ENCODE results near the gene CDA.
A peak's percentile ranks its signal among the peaks of the same experiment; 100 is the strongest.

The CDA gene

DNA sequence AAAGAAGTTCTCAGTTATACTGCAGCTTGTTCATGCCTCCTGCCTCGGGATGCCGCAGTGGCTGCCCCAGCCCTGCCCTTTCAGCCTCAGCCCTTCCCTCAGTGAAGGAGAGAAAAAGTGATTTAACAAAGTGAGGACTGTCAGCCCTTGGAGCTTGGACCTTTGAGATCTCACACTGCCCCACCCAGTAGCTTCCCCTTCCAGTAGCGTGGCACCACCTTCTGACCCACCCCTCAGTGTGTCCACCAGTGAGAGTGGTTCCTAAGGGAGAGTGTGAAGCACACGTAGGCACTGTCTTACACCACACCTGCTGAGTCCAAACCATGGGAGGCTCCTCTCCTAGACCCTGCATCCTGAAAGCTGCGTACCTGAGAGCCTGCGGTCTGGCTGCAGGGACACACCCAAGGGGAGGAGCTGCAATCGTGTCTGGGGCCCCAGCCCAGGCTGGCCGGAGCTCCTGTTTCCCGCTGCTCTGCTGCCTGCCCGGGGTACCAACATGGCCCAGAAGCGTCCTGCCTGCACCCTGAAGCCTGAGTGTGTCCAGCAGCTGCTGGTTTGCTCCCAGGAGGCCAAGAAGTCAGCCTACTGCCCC, at the start of gene CDA:
CDA (plus strand) TSS at position 464 of the 592 bp plus-strand sequence; CDS start at position 497, 33 bp downstream.
- Histone ChIP-seq H3K9ac (ENCODE audit: low read depth in 1 of 2, low read length in 2 of 2) (peak within 1 kb of the TSS; percentile 24 to 83), H3K9me3 (ENCODE audit: control insufficient read depth in 2 of 2, low read length in 2 of 2) (no peaks in the 10 kb centered on the region), H3K27me3 (ENCODE audit: control insufficient read depth in 2 of 2, insufficient read depth in 2 of 2, low read length in 2 of 2) (peaks cover 18 to 24% of the 10 kb centered on the region in 2 donors), H3K27ac (ENCODE audit: low read depth in 2 of 2, low read length in 2 of 2) (peak within 1 kb of the TSS; percentile 70 to 87), H3K4me1 (ENCODE audit: control insufficient read depth in 2 of 2, insufficient read depth in 2 of 2, low read length in 2 of 2) (peaks cover 12 to 16% of the 10 kb centered on the region in 2 donors), H3K36me3 (ENCODE audit: control insufficient read depth in 2 of 2, insufficient read depth in 2 of 2, low read length in 2 of 2) (no peaks in the 10 kb centered on the region), H3K4me3 (ENCODE audit: low read length in 2 of 2) (peak within 1 kb of the TSS; percentile 63 to 67)

DNA sequence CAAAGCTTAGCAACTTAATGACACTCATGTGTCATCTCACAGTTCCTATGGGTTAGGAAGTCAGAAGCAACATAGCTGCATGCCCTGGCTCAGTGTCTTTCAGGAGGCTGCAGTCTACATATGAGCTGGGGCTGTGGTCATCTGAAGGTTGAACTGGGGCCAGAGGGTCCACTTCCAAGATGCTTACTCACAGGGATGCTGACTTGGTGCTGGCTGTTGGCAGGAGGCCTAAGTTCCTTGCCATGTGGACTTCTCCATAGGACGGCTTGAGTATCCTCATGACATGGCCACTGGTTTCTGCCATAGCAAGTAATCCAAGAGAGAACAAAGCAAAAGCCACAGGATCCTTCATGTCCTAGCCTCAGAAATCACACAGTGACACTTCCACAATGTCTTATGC, 48.6 kb upstream of the CDA start:
- H3K27ac ChIP-seq (ENCODE audit: low read depth in 2 of 2, low read length in 2 of 2), result no peak overlapping the region
- no peaks in the 10 kb centered on the region for H3K4me1 ChIP-seq (ENCODE audit: control insufficient read depth in 2 of 2, insufficient read depth in 2 of 2, low read length in 2 of 2)
- H3K36me3 ChIP-seq (ENCODE audit: control insufficient read depth in 2 of 2, insufficient read depth in 2 of 2, low read length in 2 of 2), result no peaks in the 10 kb centered on the region
- no peak overlapping the region for H3K4me3 ChIP-seq (ENCODE audit: low read length in 2 of 2)
- no peak overlapping the region for H3K9ac ChIP-seq (ENCODE audit: low read depth in 1 of 2, low read length in 2 of 2)
- no peaks in the 10 kb centered on the region for H3K9me3 ChIP-seq (ENCODE audit: control insufficient read depth in 2 of 2, low read length in 2 of 2)
- peaks cover 4 to 14% of the 10 kb centered on the region in 2 donors for H3K27me3 ChIP-seq (ENCODE audit: control insufficient read depth in 2 of 2, insufficient read depth in 2 of 2, low read length in 2 of 2)

DNA sequence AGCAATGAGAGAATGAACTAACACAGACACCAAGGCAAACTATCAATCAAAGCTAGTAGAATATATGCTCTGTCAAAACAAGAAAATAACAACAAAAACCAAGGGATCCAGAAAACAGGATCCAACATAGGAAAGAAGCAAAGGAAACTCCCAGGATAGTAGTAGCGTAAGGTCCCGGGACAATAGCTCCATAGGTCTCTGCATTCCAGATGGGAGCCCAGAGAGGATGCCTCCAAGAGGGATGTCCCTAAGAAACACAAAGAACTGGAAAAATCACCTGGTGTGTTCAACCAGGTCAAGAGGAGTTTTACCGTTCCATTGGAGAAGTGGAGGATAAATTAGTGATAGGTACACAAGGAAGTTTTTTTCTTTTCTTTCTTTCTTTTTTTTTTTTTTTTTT, 42.3 kb upstream of the CDA start:
- no peak overlapping the region for H3K9ac ChIP-seq (ENCODE audit: low read depth in 1 of 2, low read length in 2 of 2)
- H3K9me3 ChIP-seq (ENCODE audit: control insufficient read depth in 2 of 2, low read length in 2 of 2), result no peaks in the 10 kb centered on the region
- H3K36me3 ChIP-seq (ENCODE audit: control insufficient read depth in 2 of 2, insufficient read depth in 2 of 2, low read length in 2 of 2), result no peaks in the 10 kb centered on the region
- H3K27me3 ChIP-seq (ENCODE audit: control insufficient read depth in 2 of 2, insufficient read depth in 2 of 2, low read length in 2 of 2), result peaks cover 14 to 22% of the 10 kb centered on the region in 2 donors
- H3K27ac ChIP-seq (ENCODE audit: low read depth in 2 of 2, low read length in 2 of 2), result no peak overlapping the region
- H3K4me1 ChIP-seq (ENCODE audit: control insufficient read depth in 2 of 2, insufficient read depth in 2 of 2, low read length in 2 of 2), result no peaks in the 10 kb centered on the region
- H3K4me3 ChIP-seq (ENCODE audit: low read length in 2 of 2), result no peak overlapping the region

- Histone ChIP-seq H3K9ac (ENCODE audit: low read depth in 1 of 2, low read length in 2 of 2) (no peak overlapping the region), H3K27ac (ENCODE audit: low read depth in 2 of 2, low read length in 2 of 2) (no peak overlapping the region), H3K36me3 (ENCODE audit: control insufficient read depth in 2 of 2, insufficient read depth in 2 of 2, low read length in 2 of 2) (no peaks in the 10 kb centered on the region), H3K4me1 (ENCODE audit: control insufficient read depth in 2 of 2, insufficient read depth in 2 of 2, low read length in 2 of 2) (peaks cover 0 to 4% of the 10 kb centered on the region in 2 donors), H3K9me3 (ENCODE audit: control insufficient read depth in 2 of 2, low read length in 2 of 2) (no peaks in the 10 kb centered on the region), H3K27me3 (ENCODE audit: control insufficient read depth in 2 of 2, insufficient read depth in 2 of 2, low read length in 2 of 2) (peaks cover 33 to 44% of the 10 kb centered on the region in 2 donors), H3K4me3 (ENCODE audit: low read length in 2 of 2) (no peak overlapping the region)
These were observed 37.7 kb upstream of the CDA start for GRCh38 chr1:20551161-20551560.

DNA sequence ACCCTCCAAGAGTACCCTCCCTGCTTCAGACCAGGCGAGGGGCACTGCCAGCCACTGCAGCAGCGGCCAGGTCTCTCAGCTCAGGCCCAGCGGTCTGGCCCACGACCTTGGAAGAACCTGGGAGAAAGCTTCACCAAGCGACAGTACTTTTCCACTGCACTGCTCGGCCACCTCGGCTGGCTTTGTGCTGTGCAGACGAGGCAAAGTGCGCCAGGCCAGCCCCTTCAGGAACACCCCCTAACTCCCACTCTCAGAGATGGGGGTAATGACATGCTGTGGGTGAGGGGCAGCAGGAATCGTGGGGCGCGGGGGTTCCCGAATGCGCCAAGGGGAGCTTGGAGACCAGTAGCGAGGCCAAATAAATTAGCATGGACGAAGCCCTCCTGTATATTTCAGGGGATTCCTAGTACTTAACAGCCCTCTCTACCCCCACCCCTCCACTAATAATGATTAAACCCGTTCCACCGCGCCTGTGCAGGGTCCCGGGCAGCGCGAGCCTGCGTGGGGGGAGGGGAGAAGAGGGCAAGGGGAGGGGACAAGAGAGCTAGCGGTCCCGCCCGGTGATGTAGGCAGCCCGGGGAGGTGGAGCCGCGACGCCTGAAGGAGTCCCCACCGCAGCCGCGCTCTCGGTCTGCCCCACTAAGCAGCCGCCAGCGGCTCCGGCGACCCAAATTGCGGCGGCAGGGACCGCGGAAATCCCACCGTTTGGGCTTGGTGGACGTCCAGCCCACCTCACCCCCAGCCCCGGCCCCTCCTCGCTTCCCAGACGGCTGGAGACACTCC, 36.8 kb upstream of the CDA start, which contains the start of gene FAM43B:
FAM43B (plus strand) TSS at position 629 of the 783 bp plus-strand sequence. CDS start 401 bp downstream, outside the sequence.
- Histone ChIP-seq H3K4me3 (ENCODE audit: low read length in 2 of 2) (peak within 1 kb of the TSS in 1 of 2 donors; percentile 10), H3K4me1 (ENCODE audit: control insufficient read depth in 2 of 2, insufficient read depth in 2 of 2, low read length in 2 of 2) (peaks cover 0 to 4% of the 10 kb centered on the region in 2 donors), H3K27me3 (ENCODE audit: control insufficient read depth in 2 of 2, insufficient read depth in 2 of 2, low read length in 2 of 2) (peaks cover 33 to 41% of the 10 kb centered on the region in 2 donors), H3K36me3 (ENCODE audit: control insufficient read depth in 2 of 2, insufficient read depth in 2 of 2, low read length in 2 of 2) (no peaks in the 10 kb centered on the region), H3K27ac (ENCODE audit: low read depth in 2 of 2, low read length in 2 of 2) (peak within 1 kb of the TSS in 1 of 2 donors; percentile 22), H3K9me3 (ENCODE audit: control insufficient read depth in 2 of 2, low read length in 2 of 2) (no peaks in the 10 kb centered on the region), H3K9ac (ENCODE audit: low read depth in 1 of 2, low read length in 2 of 2) (no peak within 1 kb of the TSS)

- Histone ChIP-seq H3K36me3 (ENCODE audit: control insufficient read depth in 2 of 2, insufficient read depth in 2 of 2, low read length in 2 of 2) (no peaks in the 10 kb centered on the region), H3K9me3 (ENCODE audit: control insufficient read depth in 2 of 2, low read length in 2 of 2) (no peaks in the 10 kb centered on the region), H3K27ac (ENCODE audit: low read depth in 2 of 2, low read length in 2 of 2) (no peak overlapping the region), H3K27me3 (ENCODE audit: control insufficient read depth in 2 of 2, insufficient read depth in 2 of 2, low read length in 2 of 2) (peaks cover 33 to 41% of the 10 kb centered on the region in 2 donors), H3K9ac (ENCODE audit: low read depth in 1 of 2, low read length in 2 of 2) (no peak overlapping the region), H3K4me3 (ENCODE audit: low read length in 2 of 2) (no peak overlapping the region), H3K4me1 (ENCODE audit: control insufficient read depth in 2 of 2, insufficient read depth in 2 of 2, low read length in 2 of 2) (peaks cover 0 to 4% of the 10 kb centered on the region in 2 donors)
These were observed 36.0 kb upstream of the CDA start for GRCh38 chr1:20552728-20553445.

DNA sequence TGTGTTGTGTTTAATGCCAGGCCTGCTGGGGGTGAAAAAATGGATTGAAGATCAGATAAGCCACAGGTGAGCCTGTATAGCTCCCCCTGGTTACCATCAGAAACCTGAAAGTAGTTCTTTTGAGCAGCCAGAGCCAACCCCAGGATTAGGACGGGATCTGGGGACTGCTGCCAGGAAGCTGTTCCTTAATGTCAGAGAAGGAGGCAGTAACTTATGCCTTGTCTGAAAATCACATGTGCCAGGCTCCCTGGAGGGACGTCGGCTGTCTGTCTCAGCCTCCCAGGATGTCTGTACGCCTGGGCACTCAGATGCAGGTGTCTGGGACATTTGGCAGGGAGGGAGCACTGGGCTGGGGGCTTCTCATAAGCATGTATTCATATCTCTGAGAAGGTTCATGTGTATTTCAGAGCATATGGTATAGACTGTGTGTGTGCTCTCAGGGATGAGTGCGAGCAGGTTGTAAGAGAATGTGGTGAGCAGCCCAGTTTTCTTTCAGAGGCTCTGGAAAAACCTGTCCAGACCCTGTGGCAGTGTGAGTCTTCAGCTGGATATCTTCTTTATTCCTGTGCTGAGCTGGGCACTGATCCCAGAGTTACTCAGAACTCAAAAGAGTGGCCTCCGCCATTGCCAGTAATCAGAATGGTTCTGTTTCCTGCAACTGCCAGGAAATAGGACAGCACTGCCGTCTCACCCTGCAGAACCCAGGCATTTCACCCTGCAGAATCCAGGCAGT, 33.7 kb upstream of the CDA start:
- peaks cover 28 to 41% of the 10 kb centered on the region in 2 donors for H3K27me3 ChIP-seq (ENCODE audit: control insufficient read depth in 2 of 2, insufficient read depth in 2 of 2, low read length in 2 of 2)
- no peaks in the 10 kb centered on the region for H3K9me3 ChIP-seq (ENCODE audit: control insufficient read depth in 2 of 2, low read length in 2 of 2)
- H3K27ac ChIP-seq (ENCODE audit: low read depth in 2 of 2, low read length in 2 of 2), result no peak overlapping the region
- H3K9ac ChIP-seq (ENCODE audit: low read depth in 1 of 2, low read length in 2 of 2), result no peak overlapping the region
- H3K4me3 ChIP-seq (ENCODE audit: low read length in 2 of 2), result no peak overlapping the region
- H3K4me1 ChIP-seq (ENCODE audit: control insufficient read depth in 2 of 2, insufficient read depth in 2 of 2, low read length in 2 of 2), result peaks cover 0 to 4% of the 10 kb centered on the region in 2 donors
- H3K36me3 ChIP-seq (ENCODE audit: control insufficient read depth in 2 of 2, insufficient read depth in 2 of 2, low read length in 2 of 2), result no peaks in the 10 kb centered on the region

- Histone ChIP-seq H3K36me3 (ENCODE audit: control insufficient read depth in 2 of 2, insufficient read depth in 2 of 2, low read length in 2 of 2) (no peaks in the 10 kb centered on the region), H3K27ac (ENCODE audit: low read depth in 2 of 2, low read length in 2 of 2) (no peak overlapping the region), H3K9me3 (ENCODE audit: control insufficient read depth in 2 of 2, low read length in 2 of 2) (no peaks in the 10 kb centered on the region), H3K4me1 (ENCODE audit: control insufficient read depth in 2 of 2, insufficient read depth in 2 of 2, low read length in 2 of 2) (peaks cover 0 to 4% of the 10 kb centered on the region in 2 donors), H3K9ac (ENCODE audit: low read depth in 1 of 2, low read length in 2 of 2) (no peak overlapping the region), H3K27me3 (ENCODE audit: control insufficient read depth in 2 of 2, insufficient read depth in 2 of 2, low read length in 2 of 2) (peaks cover 28 to 44% of the 10 kb centered on the region in 2 donors), H3K4me3 (ENCODE audit: low read length in 2 of 2) (no peak overlapping the region)
These were observed 33.2 kb upstream of the CDA start for GRCh38 chr1:20555758-20556120.

DNA sequence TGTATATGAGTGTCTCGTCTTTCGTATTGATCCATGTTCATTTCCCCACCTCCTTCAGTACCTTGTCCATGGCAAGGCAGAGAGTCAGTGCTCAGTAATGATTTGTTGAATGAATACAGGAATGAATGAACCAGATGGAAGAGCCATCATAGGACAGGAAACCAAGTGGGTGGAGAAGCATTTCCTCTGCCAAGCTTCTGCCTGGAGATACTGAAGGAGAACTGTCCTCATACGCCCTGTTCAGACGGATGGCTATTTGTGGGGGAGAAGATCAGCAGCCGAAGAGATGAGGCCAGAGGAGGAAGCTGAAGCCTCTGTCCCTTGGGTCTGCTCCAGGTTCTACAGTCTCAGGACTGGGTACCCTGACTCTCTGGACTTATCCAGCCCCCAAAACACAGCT, 30.7 kb upstream of the CDA start:
- peaks cover 18 to 30% of the 10 kb centered on the region in 2 donors for H3K27me3 ChIP-seq (ENCODE audit: control insufficient read depth in 2 of 2, insufficient read depth in 2 of 2, low read length in 2 of 2)
- peaks cover 0 to 1% of the 10 kb centered on the region in 2 donors for H3K4me1 ChIP-seq (ENCODE audit: control insufficient read depth in 2 of 2, insufficient read depth in 2 of 2, low read length in 2 of 2)
- H3K36me3 ChIP-seq (ENCODE audit: control insufficient read depth in 2 of 2, insufficient read depth in 2 of 2, low read length in 2 of 2), result no peaks in the 10 kb centered on the region
- no peak overlapping the region for H3K27ac ChIP-seq (ENCODE audit: low read depth in 2 of 2, low read length in 2 of 2)
- H3K9me3 ChIP-seq (ENCODE audit: control insufficient read depth in 2 of 2, low read length in 2 of 2), result no peaks in the 10 kb centered on the region
- no peak overlapping the region for H3K4me3 ChIP-seq (ENCODE audit: low read length in 2 of 2)
- no peak overlapping the region for H3K9ac ChIP-seq (ENCODE audit: low read depth in 1 of 2, low read length in 2 of 2)
